Activated CD4-positive, alpha-beta T cell treated with anti-CD3 and anti-CD28 coated beads for 1 hour (primary cell): ENCODE measurements around the gene PTPRO.

ENCODE experiments used
- DNase-seq: peaks from one replicate; pipeline ENCODE4 v3.0.0-alpha.2; 2020

Gene PTPRO

DNA sequence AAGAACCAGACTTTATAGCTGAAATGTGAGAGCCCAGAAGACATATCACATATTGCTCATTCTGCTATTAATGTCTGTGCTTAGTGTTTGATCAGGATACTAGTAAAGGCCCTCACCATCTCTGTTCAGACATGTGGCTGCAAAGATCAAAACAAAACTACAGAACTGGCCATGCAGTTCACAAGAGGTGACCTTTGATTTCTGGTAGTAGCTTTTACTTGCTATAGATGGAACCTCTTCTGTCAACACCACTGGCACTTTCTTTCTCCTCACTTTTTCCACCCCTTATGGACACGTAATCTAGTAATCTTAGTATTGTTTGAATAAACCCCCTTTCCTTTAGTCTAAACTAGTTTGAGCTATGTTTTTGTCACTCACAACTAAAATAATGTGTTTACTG is 252.0 kb downstream of the PTPRO start:
- DNase-seq, result no peak

- DNase-seq, result no peak
These were observed 253.6 kb downstream of the PTPRO start for GRCh38 chr12:15575671-15576541.

- no peak for DNase-seq
These were observed 258.1 kb downstream of the PTPRO start for GRCh38 chr12:15580431-15580830.

DNA sequence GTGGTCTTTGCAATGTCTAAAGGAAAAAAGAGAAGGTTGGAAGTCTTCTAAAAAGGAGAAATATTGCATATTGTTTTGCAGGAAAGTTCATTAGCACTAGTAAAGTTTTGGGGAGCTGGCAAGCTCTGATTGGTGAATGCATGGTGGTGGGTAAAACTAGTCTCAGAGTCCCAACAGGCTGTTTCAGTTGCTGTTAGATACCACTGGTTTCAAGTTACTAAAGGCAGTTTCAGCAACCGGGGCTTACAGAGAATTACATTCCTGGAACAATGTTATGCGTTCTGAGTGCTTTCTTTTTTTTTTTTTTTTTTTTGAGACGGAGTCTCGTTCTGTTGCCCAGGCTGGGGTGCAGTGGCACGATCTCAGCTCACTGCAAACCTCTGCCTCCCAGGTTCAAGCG is 258.7 kb downstream of the PTPRO start:
- DNase-seq, result no peak

DNA sequence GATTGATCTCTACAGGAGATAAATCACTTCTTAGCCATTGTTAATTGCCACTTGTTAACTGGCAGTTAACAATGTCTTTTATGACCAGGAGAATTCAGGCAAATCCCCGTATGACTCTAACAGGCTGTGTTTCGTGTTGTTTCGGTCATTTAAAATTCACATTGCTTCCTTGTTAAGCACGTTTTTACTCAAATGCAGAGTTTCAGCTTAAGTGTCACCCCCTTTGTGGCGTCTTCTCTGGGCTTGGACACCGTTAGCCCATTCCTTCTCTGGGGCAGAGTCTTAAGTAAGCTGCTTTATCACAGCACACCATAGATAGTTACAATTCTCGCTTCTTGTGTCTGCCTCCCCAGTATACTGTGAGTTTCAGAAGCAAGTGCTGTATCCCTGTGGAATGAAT is 261.5 kb downstream of the PTPRO start:
- DNase-seq, result no peak

GRCh38 chr12:15584366-15585041 is 262.2 kb downstream of the PTPRO start:
- DNase-seq, result no peak

GRCh38 chr12:15589328-15590032 is 267.2 kb downstream of the PTPRO start:
- no peak for DNase-seq

DNA sequence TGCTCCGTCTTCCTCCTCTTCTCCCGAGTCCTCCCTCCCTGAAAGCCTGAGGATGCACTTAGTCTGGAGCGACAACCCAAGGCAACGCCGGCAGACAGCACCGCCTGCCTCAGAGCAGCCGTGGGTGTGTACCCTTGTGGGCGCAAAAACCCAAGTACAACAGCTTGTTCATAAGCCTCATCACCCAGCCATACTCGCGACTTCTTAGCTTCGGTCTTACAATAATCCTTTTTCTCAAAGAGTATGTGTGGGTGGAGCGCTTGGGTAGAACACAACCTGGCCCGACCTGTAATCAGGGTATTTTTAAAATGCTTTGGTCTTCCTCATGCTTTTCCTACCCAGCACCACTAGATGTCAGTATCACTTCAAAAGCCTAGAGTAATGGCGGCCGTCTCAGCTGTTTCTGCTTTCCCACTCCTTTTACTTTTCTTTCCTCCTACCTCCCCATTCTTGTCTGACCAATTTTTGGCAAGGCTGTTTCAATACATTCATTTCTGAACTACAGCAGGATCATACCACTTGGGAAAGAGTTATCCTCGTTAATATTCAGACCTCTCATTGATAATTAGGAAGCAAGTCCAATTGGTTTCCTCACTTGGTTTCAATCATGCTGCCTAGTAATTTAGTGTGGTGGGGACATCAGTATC is 268.0 kb downstream of the PTPRO start:
- peak; percentile 9 for DNase-seq

DNA sequence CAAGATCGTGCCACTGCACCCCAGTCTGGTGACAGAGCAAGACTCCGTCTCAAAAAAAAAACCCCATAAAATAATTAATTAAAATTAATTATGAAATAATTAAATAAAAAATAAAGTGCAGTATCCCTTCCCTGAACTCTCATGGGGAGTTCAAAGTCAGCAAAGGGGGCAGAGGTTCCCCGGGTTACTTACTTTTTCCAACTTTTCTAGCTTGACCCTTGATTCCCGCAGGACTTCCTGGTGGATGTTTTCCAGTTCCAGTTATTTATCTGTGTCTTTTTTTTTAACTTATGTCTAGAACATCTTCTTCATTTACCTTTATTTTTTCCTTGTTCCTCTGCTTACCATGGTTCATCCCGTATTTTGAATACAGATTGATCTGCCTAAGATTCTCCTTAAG is 269.5 kb downstream of the PTPRO start:
- no peak for DNase-seq

DNA sequence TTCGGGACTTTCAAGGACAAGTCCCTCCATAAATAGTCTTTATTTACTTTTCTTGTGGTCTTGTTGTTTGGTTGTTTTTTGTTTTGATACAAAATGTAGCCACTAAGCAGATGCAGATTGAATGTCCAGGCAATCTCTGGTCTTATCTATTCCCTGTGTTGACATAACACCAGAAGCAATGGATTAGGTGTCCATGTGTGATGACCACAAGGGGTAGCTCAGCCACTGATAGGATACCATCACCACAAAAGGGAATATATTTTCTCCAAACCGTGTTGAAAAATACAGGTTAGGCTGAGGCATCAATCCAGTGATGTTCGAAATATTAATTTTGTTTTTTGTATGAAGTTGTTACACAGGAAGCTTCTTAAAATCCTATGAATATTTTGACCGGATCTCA is 270.6 kb downstream of the PTPRO start:
- no peak for DNase-seq

DNA sequence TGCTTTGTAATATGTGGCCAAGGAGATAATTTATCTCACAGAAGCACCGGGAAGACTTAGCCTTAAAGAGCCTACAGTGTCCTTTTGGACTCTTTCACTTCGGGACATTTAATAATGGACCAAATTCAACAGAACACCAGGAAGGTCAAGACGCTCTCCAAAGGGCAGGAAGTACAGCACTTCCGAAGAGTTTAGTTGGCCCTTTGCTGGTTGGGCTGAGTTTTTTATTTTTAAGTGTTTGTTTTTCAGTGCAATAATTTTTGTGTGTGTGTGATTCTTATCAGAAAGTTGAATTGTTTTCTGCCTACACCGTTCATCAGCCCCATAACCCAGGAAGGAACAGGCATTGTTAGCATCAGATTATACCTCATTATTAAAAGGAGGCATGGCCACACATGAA is 273.9 kb downstream of the PTPRO start:
- DNase-seq, result no peak

DNA sequence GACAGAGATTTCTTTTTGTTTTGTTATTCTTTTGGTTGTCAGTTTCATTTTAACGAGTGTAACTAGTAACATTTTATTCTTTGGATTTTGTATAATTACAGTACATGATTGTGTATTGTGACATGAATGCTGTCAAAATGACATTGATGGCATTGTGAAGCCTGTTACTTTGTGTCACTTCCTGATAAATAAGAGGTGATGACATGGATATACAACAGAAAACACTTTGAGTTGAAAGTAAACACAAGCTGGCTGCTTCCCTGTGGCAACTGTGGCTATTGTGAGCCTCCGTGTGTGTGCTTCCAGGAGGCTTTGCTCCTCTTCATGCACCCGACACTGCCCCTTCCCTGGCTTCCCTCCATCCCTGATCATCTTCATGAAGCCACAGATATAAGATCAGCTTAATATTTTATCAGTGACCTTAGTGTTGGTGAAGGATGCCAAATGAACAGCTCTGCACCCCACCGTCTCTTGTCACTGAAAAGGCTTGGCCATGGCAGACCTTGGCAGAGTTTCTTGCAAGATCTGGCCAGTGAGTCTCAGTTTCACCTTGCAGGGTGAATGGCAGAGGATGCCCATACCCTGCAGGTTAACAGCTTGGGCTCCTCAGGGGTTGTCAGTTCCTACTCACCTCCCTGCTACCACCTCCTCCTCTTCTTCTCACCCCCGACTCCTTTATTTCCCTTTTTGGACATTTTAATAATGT is 275.0 kb downstream of the PTPRO start:
- no peak for DNase-seq

DNA sequence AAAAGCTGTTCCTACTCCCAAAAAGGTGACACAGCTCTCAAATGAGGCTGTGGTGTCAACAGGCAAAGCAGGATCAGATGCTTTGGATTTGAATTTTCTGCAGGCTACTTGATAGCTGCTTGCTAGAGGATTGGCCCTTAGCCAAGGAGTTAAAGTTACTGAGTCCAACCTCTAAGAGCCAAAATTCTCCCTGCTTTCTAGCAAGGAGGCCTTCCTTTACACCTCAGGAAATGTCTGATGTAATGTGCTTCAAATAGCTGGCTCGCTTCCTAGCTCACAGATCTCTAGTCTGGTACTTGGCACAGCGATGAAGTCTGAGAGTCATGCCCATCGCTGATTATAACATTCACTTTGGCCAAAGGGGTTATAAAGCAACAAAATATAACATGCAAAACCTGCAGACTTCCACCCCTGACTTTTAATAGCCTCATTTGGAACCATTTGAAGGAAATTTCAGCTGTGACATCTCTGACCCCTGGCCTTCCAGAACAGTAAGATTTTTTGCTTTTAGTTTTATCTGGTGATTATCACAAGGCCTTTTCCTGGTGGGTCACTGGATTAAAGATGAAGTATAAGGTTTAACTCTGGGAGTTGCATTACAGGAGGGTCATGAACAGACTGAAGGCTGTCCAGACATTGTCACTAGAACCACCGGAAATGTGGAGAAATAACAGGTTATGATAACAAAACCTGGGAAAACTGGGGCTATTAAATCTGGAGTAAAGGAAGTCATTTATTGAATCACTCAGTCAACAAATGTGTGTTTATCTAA is 277.1 kb downstream of the PTPRO start:
- no peak for DNase-seq

GRCh38 chr12:15600223-15600935 is 278.1 kb downstream of the PTPRO start:
- no peak for DNase-seq

- DNase-seq, result no peak
These were observed 279.0 kb downstream of the PTPRO start for GRCh38 chr12:15601210-15601800.

GRCh38 chr12:15602051-15602672 is 279.9 kb downstream of the PTPRO start:
- no peak for DNase-seq

GRCh38 chr12:15603474-15604085 is 281.3 kb downstream of the PTPRO start:
- DNase-seq, result no peak

GRCh38 chr12:15605881-15606590 is 283.7 kb downstream of the PTPRO start:
- no peak for DNase-seq

DNA sequence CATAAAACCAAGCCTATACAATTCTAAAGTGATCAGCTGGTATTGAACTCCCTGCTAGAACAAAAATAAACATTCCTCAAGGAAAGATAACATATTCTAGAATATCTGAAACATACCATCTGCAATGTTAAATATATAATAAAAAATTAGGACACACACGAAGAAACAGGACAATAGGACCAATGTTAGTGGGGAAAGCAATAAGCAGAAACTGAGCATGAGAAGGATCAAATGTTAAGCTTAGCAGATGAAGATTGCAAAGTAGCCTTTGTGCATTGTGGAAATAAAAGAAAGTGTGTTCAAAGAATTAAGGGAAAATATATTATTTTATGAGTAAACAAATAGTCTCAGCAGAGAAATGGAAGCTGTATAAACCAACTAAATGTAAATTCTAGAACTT is 286.1 kb downstream of the PTPRO start:
- DNase-seq, result no peak
